ENCODE data around the gene UBALD1.
"Not testable (repeated sequence)": the region's sequence is repeated elsewhere in the genome, so short reads cannot be mapped to it uniquely, and the experiment has no call there.

UBALD1 gene

DNA sequence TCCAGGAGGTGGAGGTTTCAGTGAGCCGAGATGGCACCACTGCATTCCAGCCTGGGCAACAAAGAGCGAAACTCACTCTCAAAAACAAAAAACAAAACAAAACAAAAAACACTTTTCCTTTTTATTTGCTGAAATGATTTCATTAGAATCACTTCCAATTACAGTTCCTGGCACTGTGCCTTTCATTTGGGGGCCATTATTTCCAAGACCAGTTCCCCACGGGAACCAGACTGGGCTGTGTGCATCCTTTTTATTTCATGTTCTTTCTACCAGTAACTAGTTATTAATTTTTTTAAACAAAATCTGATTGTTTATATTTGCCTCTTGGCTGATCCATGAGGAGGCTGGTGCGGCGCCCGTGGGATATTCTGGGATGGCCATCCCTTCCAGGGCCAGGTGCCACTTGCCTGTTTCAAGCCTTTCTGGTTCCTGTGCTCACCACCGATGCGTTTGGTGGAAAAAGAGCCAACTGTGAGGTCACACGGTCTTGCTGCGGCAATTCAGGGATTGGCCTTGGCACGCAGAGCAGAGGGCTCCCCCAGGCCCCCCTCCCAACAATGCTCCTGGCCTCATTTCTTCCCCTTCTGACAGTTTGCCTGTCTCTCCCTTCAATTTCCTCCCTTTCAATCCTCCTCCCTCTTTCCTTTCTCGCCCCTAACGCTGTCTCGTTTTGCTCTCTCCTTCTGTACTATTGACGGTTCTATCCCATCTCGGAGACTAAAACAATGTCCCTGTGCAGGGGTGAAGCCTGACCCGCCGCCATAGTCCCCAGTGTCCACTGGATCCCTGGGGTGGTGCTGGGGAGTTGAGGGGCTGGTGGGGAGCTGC is 13.4 kb downstream of the UBALD1 start:
- DNase-seq (ENCODE audit: insufficient read length, low spot score): no peak

DNA sequence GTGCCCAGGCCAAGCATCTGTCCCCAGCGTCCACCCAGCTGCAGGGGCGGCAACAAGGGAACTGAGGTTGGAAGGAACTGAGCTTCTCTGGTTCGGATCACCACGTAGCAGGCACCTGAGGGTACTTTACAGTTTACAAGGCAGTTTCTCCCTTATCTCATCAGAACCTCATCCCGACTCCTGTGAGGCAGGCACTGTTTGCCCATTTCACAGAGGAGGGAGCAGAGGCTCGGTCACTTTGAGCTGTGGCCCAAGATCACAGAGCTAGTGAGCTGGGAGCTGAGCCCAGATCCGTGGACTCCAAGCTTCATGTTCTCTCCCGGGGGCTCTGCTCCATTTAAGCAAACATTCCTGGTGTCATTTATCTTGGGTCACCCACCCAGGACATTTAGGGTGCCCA is 15.1 kb downstream of the UBALD1 start:
- DNase-seq (ENCODE audit: insufficient read length, low spot score) (no peak), FAIRE-seq (no peak)

More for the DNA sequence above, 13.4 kb downstream of the UBALD1 start:
- no peak for FAIRE-seq

DNA sequence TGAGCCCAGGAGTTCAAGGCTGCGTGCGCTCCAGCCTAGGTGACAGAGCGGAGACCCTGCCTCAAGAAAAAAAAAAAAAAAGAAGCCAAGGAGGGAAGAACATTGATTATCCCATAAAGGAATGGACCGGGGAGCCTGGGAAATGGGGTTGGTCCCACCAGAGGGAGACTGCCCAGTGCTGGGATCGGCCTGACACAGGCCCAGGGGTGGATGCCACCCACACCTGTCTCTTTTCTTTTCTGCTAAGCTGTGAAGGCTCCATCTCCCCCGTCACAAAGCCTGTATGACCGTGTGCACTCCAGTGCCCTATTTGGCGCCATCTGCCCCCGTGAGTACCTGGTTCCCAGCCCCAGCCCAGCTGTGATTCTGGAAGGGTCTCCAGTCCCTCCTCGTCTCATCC is 15.7 kb downstream of the UBALD1 start:
- no peak for FAIRE-seq
- DNase-seq (ENCODE audit: insufficient read length, low spot score): no peak

DNA sequence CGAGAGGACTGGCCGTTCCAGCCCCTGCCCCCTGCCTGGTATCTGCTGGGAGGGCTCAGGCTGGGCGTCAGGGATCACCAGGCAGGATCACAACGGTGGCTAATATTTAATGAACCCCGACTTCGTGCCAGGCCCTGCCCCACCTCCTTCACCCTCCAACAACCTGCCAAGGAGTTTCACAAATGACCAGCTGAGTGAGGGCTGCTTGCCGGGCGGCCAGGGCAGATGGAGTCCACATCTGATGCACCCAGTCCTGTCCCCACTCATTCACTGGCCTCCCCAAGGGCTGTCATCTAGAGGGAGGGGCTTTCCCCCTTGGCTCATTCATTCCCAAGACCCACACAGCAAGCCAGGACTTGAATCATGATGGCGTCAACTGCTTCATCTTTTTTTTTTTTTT is 17.5 kb downstream of the UBALD1 start:
- FAIRE-seq: no peak
- no peak for DNase-seq (ENCODE audit: insufficient read length, low spot score)

DNA sequence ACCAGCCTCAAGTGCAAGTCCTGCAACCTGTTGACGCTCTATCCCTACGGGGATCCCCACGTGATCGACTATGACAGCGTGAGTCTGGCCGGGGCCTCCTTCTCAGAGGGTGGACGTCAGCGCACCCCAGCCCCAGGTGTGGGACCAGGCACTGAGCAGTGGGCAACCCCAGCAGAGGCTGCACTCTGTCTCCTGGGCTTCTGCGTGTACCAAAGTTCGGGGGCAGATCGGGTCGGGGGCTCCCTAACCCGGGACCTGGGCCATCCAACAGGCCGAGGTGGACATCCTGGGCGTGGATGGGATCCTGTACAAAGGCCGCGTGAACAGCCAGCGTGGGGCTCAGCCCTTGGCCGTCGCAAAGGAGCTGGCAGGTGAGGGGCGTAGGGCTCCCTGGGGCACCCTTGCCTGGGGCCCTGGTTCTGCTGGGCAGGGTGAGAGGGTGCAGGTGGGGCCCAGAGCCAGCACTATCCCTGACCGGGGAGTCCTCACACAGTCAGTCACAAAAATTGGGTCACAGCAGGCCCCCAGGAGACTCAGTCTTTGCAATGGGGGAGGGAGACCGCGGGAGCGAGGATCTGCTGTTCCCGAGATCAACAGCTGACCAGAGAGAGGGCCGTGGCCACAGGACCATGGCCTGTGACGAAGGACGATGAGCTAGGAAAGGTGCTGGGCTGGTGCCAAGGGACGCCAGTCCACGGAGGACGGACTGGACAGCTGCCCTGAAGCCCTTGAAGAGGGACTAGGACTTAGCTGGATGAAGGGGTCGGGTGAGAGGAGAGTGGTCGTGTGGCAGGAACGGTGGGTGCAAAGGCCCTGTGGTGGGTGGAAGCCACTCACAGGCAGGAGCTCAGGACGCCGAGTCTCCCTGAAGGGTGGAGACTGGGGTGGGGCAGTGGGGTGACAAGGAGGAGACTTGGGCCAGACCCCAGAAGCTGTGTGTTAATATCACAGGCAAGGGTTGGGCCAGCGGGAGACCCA is 20.0 kb downstream of the UBALD1 start:
- FAIRE-seq (no peak), DNase-seq (ENCODE audit: insufficient read length, low spot score) (no peak)

DNA sequence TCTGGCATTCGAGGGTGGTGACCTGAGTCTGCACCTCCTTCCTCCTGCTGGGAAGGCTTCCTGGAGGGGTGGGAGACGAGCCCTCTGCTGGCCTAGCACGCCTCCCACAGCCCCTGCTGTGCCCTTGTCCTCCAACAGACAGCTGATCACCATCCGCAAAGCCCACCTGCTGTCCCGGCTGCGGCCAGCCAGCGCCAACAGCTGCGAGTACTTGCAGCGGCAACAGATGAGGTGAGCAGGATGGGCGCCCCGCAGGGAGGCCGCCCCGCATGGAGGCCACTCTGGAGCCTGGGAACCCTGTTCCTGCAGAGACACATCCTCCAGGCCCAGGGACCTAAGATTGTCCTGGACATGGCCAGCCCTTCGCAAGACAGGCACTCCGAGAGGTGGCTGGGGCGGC is 21.6 kb downstream of the UBALD1 start:
- FAIRE-seq: no peak
- no peak for DNase-seq (ENCODE audit: insufficient read length, low spot score)

DNA sequence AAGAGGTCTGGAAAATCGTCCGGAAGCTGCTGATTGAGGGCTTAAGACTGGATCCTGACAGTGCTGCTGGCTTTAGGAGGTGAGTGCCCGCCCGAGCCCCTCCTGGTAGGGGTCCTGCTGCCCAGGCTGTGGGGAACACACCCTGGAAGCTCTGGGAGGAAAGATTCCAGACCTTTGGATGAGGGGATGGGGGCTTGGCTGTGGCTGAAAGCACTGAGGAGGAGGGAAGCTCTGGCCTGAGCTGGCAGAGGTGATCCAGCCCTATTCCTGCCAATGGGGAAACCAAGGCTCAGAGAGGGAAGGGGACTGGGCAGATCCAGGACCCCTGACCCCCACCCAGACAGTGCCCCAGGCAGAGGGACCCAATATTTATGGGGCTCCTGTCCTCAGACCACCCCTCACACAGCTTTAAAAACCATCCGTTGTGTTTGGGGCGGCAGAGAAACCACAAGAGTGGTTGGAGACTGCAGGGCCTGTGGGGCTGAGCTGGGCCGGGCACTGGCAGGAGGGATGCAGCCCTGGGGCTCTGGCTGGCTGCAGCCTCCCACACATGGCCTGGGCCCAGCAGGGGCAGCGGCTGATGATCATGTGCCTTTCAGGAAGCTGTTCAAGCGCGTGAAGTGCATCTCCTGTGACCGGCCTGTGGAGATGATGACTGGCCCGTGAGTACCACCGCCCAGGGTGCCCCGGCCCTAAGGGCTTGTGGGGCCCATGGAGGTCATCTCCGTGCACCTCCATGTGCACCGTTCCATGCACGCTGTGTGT is 22.8 kb downstream of the UBALD1 start:
- FAIRE-seq: no peak
- no peak for DNase-seq (ENCODE audit: insufficient read length, low spot score)

DNA sequence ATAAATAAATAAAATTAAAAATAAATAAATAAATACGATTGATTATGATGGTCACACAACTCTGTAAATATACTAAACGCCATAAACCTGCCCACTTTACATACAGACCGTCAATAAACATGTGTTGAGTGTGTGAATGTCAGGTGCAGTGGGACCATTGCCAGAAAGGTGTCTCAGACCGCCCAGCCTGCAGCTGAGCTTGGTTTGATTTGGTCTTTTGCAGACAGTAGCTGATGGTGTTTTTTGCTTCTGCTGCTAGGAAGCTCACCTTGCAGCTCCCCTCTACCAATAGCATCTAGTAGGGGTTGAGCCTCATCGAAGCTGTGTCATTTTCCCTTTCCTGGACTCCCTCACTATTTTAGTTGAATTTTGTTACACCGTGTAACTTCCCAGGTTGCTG is 23.5 kb downstream of the UBALD1 start:
- FAIRE-seq: no peak
- DNase-seq (ENCODE audit: insufficient read length, low spot score): no peak

DNA sequence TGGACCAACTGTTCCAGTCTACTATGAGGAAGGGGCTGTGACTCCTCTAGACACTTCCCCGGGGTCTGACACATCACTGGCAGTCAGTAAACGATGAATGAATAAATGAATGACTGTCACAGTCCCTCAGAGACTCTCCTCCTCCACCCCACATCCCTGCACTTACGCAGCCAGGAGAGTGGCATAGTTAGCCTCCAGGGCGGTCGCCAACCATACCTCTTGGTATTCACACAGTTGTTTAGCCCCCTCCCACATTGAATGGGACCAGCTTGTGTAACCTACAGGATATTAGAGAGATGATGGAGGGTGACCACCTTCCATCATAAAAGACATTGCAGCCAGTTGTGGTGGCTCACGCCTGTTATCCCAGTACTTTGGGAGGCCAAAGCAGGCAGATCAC is 25.7 kb downstream of the UBALD1 start:
- FAIRE-seq (no peak), DNase-seq (ENCODE audit: insufficient read length, low spot score) (no peak)

DNA sequence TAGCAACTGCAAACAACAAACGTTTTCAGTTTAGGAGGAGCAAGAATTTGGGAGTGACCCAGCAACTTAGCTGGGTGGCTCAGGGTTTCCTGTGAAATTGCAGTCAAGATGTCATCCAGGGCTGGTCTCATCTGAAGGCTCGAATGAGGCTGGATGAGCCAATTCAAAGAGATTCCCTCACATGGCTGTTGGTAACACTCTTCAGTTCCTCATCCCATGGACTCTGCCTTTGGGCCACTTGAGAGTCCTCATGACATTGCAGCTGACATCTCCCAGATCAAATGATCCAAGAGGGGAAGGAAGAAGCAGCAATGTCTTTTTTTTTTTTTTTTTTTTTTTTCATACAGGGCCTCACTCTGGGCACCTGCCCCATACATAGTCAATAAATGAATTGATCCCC is 26.3 kb downstream of the UBALD1 start:
- no peak for DNase-seq (ENCODE audit: insufficient read length, low spot score)
- FAIRE-seq: no peak

DNA sequence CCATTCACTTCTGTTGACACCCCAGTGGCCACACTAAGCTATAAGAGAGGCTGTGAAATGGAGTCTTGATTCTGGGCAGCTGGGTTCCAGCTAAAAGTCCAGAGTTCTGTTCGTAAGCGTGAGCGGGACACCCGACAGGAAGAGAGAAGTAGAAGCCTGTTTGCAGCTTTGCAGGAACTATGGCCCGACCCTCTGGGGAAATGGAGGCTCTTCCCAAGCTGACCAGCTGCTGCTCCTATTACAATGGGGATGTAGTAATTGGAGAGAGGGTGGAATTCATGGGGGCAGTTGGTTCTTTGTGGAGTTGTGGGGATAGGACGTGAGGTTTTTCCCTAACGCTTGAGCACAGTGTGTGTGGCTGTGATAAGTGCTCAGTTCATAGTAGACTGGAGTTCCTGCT is 28.4 kb downstream of the UBALD1 start:
- FAIRE-seq (no peak), DNase-seq (ENCODE audit: insufficient read length, low spot score) (no peak)

DNA sequence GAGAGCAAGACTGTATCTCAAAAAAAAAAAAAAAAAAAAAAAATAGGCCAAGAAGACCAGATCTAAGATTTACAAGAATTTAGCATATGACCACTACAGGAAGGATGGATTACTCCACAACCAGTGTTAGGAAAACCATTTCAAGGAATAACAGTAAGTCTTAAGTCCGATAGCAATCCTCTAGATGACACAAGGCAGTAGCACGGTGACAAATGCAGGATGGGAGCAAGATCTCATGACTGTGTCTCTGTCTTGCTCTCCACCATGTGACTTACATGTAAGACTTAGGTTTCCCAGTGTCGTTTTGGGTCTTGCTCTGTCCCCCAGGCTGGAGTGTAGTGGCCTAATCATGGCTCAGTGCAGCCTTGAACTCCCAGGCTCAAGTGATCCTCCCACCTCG is 30.8 kb downstream of the UBALD1 start:
- FAIRE-seq (no peak), DNase-seq (ENCODE audit: insufficient read length, low spot score) (no peak)

DNA sequence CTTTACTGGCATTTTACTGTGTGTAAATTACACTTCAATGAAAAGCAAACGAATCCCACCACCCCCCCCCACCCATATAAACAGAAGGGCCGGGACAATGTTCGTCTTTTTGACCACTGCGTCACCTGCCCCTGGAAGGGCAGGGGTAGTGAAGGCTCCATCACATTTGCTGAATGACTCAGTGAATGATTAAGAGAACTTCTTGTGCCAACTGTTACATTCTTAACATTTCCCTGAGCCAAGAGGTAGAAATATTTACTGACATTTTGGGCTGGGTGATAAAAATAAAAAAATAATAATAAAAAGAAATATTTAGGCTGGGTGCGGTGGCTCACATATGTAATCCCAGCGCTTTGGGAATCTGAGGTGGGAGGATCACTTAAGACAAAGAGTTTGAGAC is 34.4 kb downstream of the UBALD1 start:
- FAIRE-seq (no peak), DNase-seq (ENCODE audit: insufficient read length, low spot score) (no peak)

DNA sequence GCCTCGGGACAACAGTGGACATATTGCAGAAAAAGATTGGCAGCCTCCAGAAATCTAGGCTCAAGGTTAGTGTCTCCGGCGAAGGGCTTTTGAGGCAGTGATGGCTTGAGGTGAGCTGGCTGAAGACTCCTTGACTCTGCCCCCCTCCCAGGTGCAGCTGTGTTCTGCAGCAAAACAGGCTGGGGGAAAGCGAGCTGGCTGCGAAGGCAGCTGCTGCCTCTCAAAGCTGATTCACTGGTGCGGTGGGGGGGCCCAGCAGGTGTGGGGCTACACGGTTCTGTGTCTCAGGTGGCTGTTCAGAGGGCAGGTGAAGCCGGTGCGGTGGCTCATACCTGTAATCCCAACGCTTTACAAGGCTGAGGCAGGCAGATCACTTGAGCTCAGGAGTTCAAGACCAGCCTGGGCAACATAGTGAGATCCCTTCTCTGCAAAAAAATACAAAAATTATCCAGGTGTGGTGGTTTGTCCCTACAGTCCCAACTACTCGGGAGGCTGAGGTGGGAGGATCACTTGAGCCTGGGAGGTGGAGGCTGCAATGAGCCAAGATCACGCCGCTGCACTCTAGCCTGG is 35.6 kb downstream of the UBALD1 start:
- no peak for DNase-seq (ENCODE audit: insufficient read length, low spot score)
- FAIRE-seq: no peak

DNA sequence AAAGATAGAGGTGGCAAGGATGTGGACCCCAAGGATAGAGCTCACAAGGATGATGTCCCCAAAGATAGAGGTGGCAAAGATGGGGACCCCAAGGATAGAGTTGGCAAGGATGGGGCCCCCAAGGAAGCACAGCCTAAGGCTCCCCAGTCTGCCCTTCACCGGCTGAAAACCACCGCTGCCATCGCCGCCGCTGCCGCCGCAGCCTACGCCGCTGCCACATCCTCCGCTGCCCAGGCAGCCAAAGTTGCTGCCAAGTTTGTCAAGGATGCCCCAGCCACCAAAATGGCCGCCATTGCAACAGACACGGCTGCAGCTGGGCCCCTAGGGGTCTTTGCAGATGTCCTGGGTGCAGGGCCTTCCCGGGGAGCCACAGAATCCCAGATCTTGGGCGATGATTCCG is 38.7 kb downstream of the UBALD1 start:
- no peak for FAIRE-seq
- no peak for DNase-seq (ENCODE audit: insufficient read length, low spot score)

DNA sequence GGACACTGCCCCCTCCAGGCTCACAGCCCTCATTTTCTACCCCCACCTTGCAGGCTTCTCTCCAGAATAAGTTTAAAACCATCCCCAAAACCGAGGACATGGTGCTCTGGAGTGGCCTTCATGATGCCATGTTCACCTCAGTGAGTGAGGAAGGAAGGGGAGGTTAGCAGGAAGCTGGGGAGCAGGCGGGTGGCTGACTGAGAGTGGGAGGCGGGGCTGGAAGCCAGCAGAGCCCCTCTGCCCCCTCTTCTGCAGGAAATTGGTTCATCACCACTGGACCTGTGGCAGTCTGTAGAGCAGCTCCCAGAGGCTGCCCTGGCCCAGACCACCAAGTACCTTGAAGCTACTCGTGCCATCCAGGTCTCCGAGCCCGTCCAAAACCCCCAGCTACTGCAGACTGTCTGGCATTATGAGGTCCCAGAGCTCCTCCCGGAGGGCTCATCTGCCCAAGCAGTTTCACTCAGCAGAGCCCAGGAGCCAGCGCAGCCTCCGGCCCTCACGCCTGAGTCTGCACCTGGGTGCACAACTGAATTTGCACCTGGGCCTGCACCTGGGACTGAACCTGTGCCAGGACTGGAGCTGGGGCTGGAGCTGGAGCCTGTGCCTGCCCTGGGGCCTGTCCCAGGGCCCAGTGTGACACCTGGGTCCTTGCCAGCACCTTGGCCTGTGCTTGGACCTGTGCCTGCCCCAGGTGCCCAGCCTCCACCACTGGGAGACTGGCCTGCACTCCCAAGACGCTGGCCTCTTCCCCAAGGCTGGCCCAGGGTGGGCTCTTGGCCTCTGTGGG is 39.6 kb downstream of the UBALD1 start:
- FAIRE-seq (no peak), DNase-seq (ENCODE audit: insufficient read length, low spot score) (no peak)

DNA sequence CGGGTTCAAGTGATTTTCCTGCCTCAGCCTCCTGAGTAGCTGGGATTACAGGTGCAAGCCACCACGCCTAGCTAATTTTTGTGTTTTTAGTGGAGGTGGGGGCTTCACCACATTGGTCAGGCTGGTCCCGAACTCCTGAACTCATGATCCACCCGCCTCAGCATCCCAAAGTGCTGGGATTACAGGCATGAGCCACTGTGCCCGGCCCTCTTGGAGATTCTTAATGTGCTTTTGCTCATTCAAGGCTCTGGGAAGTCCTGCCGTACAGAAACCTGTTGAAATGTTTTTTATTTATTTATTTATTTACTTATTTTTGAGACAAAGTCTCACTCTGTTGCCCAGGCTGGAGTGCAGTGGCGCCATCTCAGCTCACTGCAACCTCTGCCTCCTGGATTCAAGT is 40.8 kb downstream of the UBALD1 start:
- not testable (repeated sequence) for FAIRE-seq; DNase-seq (ENCODE audit: insufficient read length, low spot score)

DNA sequence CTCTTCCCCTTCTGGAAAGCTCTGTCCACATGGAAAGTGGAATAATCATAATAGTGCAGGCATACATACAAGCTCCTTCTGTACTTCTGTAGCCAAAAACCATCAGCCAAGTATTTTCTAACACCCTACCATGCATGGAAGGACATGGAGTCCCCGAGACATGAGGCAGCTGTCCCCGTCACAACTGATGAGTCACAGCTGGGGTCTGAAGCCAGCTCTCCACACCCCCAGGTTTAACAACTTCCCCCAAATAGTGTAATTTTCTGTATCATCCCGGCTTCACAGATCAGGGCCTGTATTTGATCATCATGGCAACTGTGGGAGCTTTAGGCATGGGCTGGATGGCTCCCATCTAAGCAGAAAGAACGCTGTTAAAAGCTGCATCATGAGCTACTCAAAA is 42.0 kb downstream of the UBALD1 start:
- FAIRE-seq (no peak), DNase-seq (ENCODE audit: insufficient read length, low spot score) (no peak)

DNA sequence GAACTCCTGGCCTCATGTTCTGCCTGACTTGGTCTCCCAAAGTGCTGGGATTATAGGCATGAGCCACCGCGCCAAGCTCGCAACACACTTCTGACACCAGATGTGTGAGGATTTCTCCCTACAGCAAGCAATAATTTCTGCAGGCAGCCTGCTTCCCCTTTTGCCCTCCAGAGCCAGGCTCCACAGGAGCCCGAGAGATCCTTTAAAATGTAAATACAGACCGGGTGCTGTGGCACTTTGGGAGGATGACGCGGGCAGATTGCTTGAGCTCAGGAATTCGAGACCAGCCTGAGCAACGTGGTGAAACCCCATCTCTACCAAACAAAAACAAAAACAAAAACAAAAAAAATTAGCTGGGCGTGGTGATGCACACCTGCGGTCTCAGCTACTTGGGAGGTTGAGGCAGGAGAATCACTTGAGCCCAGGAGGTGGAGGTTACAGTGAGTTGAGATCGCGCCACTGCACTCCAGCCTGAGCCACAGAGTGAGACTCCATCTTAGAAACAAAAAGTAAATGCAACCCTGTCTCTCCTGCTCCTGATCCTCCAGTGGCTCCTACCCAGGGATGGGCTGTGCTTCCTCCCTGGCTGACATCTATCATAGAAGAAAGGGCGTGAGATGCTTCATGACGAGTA is 43.9 kb downstream of the UBALD1 start:
- DNase-seq (ENCODE audit: insufficient read length, low spot score): no peak
- no peak for FAIRE-seq
